Measurements from ENCODE around the gene LY6G6D.

LY6G6D gene

DNA sequence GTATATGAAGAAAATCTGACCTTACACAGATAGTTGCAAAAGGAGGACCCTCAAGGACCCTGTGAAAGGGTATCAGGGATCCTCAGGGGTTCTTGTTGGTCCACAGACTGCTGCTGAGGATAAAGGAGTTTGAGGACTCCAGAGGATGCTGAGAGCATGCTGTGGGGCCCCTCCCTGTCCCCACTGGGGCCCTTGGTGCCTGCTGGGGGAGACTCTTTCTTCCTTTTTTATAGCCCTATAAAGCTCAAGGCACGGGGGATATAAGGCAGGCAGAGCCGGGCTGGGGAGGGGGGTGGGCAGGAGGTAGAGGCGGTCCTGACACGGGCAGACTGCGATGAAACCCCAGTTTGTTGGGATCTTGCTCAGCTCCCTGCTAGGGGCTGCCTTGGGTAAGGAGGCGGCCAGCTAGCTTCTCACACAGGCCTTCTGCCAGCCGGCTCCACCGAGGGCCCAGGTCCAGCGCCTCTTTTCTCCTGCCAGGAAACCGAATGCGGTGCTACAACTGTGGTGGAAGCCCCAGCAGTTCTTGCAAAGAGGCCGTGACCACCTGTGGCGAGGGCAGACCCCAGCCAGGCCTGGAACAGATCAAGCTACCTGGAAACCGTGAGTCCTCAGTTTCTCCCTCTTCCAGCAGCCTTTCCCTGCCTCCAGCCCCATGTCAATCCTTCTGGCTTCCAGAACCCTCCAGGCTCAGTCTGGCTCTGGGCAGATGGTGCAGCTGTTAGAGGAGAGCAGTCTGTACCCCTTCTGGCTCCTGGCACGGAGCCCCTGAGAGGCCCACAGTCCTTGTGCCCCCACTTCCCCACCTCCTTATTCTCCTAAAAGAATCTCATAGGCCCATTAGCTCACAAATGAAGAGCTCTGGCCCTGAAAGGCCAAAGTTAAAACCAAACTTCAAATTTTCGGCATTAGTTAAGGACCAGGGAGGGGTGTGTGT is at the start of gene LY6G6D:
Gene LY6G6D, plus strand, starts transcription at position 327 of the 937 bp plus-strand sequence. Its CDS starts 8 bp downstream, at position 335.
- no peak for DNase-seq

DNA sequence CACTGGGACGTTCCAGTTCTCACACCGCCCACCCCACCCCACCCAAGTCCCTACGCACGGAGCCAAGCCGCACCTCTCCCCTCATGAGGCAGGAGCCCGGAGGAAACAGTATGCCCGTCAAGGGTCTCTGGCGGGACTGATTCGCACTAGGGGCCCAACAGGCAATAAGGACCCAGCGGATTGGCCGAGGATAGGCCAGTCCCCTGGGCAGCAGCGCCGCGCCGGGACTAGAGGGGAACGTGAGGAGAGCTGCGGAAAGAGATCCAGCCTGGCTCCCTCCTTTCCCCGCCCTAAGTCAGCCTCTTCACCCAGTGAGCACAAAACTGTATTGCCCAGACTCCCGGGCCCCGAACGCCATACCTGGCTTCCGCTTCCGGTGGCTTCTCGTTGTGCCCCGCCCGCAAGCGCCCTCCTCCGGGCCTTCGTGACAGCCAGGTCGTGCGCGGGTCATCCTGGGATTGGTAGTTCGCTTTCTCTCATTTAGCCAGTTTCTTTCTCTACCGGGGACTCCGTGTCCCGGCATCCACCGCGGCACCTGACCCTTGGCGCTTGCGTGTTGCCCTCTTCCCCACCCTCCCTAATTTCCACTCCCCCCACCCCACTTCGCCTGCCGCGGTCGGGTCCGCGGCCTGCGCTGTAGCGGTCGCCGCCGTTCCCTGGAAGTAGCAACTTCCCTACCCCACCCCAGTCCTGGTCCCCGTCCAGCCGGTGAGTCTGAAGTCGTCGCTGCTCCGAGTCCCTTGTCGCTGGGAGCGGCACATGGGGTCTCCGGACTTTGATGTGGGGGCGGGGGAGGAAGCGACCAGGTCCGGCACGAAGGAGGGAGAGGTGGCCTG is 49.4 kb upstream of the LY6G6D start, which contains the start of gene CSNK2B:
Gene CSNK2B, plus strand, starts transcription at position 580 of the 836 bp plus-strand sequence. CDS start 752 bp downstream, outside the sequence.
- DNase-seq = peak; percentile 89

- DNase-seq = no peak
Measured at GRCh38 chr6:31666337-31666965, 48.7 kb upstream of the LY6G6D start.

DNA sequence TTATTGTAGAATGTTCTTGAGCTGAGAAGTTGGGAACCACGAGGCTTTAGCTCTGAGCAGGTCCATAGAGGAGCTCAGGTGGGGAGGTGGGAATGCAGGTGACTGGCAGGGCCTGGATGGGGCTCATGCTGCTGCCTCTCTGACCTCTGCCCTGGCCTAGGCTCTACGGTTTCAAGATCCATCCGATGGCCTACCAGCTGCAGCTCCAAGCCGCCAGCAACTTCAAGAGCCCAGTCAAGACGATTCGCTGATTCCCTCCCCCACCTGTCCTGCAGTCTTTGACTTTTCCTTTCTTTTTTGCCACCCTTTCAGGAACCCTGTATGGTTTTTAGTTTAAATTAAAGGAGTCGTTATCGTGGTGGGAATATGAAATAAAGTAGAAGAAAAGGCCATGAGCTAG is 45.5 kb upstream of the LY6G6D start, which contains the start of gene LY6G5B:
Gene LY6G5B, plus strand, starts transcription at position 301 of the 400 bp plus-strand sequence. CDS start 975 bp downstream, outside the sequence.
- no peak for DNase-seq

GRCh38 chr6:31676322-31676903 is 38.7 kb upstream of the LY6G6D start:
- no peak for DNase-seq

DNA sequence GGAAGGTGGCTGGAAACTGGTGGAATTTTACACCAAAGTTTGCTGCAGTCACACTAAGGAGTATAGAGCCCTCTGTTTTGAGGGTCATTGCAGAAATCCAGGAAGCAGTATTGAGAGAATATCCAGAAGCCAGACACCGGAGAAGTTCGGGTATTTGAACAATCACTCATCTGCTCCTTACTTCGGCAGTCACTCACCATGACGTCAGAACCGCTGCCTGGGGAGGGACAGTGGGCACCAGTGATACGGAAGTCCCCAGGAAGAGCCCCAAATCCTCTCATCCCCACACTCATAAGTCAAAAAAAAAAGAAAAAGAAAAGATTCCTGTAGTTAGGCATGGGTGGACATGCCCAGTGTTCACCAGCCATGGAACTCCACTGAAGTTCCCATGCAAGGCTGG is 38.2 kb upstream of the LY6G6D start:
- no peak for DNase-seq

DNA sequence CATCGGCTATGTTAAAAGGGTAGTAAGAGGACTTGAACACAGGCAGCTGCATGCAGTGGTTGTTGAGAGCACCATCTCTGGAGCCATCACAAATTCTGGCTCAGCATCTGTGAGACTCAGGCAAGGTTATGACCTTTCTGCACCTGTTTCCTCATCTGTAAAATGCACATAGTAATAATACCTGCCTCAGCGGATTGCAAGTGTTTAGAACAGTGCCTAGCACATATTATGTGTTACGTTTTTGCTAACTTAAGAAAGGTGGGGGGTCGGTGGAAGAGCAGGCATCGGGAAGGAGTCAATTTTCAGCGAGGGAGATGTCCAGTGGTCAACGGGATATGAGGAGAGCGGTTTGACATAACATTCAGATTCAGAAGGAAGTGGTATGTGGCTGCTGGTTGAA is 37.2 kb upstream of the LY6G6D start:
- no peak for DNase-seq

DNA sequence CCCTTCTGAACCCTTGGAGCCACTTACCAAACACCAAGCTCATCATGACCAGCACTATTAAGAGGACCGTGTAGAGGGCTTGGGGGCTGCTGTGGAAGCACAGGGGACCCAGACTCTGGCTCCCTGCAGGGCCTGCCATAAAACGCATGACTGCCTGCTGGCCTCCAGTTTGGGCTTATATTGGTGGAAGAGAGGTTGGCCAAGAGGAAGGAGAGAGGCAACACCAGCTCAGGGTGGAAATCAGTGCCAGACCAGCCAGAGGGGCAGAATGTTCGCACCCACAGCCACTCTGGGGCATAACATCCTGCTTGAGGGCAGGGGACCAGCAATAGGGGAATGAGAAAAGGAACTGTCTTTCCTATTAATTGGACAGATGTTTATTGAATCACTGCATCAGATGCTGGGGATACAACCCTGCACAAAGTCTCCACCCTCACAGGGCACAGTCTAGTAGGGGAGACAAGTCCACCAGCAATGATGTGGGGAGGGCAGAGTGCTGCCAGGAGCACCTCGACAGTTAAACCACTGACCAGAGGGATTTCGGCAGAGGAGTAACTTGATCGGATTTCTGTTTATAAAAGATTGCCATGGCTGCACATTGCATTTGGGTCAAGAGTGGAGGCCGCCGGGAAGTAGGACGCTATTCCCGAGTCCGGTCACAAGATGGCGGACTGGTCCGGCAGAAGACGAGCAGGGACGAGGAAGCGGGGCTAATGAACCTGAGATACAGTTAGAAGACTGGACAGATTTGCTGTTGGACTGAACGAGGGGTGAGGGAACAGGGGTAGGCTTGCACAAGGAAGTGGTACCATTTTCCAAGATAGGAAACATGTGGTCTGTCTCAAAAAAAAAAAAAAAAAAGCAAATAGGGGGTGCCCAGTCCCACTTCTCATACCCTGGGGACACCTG is 34.7 kb upstream of the LY6G6D start, which contains the start of gene LY6G5C:
Gene LY6G5C, minus strand, starts transcription at position 842 of the 909 bp plus-strand sequence. Its CDS starts 694 bp downstream, at position 148.
- no peak for DNase-seq

- no peak for DNase-seq
Measured at GRCh38 chr6:31681135-31681671, 33.9 kb upstream of the LY6G6D start.

GRCh38 chr6:31683591-31683990 is 31.6 kb upstream of the LY6G6D start:
- DNase-seq = no peak

GRCh38 chr6:31686483-31686882 is 28.7 kb upstream of the LY6G6D start:
- no peak for DNase-seq

GRCh38 chr6:31687321-31687720 is 27.8 kb upstream of the LY6G6D start:
- no peak for DNase-seq

GRCh38 chr6:31687860-31688693 is 27.1 kb upstream of the LY6G6D start:
- no peak for DNase-seq

DNA sequence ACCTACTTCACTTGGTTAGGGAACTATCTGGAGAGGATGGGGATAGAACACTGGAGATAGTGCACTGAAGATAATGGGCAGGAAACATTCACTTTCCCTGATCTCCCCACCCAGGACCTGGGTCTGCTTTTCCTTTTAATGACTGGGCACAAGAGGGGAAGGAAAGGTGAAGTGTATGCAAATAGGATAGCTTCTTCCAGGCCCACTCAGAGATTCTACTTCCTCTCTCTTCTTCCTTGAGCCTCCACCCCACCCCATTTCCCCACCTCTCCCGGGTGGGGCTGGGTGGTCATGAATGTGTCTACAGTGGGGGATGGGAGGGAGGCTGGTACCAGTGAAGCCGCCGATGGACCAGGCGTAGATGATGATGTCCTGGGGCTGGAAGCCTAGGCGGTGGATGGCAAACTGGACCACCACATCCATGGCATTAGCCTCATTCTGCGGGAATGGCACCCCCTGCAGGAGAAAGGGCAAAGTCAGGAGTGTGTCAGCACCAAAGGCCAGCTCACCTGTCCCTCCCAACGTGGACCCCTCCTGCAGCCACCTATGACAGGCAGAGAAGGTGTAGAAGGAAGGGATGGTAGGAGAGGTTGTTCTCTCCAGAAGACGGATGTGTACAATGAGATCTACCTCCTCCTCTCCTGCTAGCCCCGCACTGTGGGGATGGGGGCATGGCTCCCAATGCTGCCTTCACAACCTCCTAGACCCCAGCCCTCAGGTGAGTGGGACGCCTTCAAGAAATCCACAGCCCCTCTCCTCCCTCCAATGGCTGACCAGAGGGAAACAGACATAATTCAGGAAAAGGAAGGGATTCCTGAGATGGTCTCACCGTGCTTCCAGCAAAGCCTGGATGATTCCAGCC is 25.7 kb upstream of the LY6G6D start:
- DNase-seq = no peak

DNA sequence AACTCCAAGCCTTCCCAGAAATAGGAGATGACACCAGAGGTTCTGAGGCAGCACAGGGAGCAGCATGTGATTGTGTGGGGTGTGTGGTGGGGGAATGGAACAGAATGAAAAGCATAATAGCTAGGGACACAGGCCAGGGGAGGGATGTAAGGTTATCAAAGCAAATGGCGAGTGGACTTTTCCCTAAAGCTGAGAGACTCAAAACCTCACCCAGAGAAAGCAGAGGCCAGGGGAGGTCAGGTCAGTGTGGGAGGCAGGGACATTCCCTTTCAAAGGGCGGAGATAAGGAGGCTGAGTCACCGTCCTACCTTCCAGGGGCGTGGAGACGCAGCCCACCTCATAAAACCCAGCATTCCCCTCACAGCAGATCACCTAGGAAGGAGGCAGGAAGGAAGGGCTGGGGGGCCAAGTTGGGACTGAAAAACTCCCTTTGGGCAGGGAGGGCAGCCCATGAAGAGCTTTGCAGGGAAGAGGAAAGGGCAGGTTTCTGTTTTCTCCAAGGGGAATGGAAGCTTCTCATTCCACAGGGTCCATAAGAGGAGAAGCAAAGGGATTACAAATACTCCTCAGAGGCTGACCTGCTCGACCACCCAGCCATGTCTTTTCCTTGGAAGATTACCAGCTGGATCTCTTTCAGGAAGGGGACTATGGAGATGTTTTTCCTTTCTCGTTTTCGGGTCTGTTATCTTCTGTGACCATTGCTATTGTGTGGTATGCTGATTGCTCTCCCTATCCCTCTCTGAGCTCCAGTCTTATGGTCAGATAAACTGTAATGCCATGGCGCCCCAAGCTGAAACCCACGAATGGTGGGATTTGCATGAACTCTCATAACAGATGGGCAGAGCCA is 24.7 kb upstream of the LY6G6D start:
- DNase-seq = no peak

GRCh38 chr6:31691078-31691463 is 24.1 kb upstream of the LY6G6D start:
- no peak for DNase-seq

GRCh38 chr6:31691564-31692108 is 23.5 kb upstream of the LY6G6D start:
- no peak for DNase-seq

GRCh38 chr6:31692353-31692752 is 22.8 kb upstream of the LY6G6D start:
- DNase-seq = no peak

Measured in SIG-M5 (cell line).